CD14-positive monocyte (primary cell): ENCODE results near the gene RASA2. TPM values are rescaled to one million over a fixed set of nuclear protein-coding genes. Genes with fewer than 3 reads are reported as not detected.

Experiments used
- DNase-seq, 3 donors: peaks; one replicate each; pipeline ENCODE4 v3.0.0-alpha.2; 2011 to 2022
- H2AFZ ChIP-seq: 2 replicates; pipeline ENCODE4 v1.6.0; 2012; ENCODE audit warnings: mild to moderate bottlenecking, low read depth, low read length, inconsistent platforms; ENCODE audit not compliant: insufficient read depth, poor library complexity, severe bottlenecking
- H3K27ac ChIP-seq, 2 donors: 1 replicate in 1 of 2; 2 replicates in 1 of 2; pipeline ENCODE4 v1.5.1; 2012 to 2013; ENCODE audit warnings: low read length in 2 of 2, control low read depth in 1 of 2, inconsistent platforms in 1 of 2, low read depth in 1 of 2, mild to moderate bottlenecking in 1 of 2
- H3K27me3 ChIP-seq, 2 donors: one replicate each; pipeline versions ENCODE4 v1.6.0 to v1.6.1; 2011 to 2013; ENCODE audit warnings: low read length in 2 of 2; ENCODE audit not compliant: control insufficient read depth in 2 of 2, insufficient read depth in 2 of 2
- H3K36me3 ChIP-seq, 2 donors: replicated peaks in 1 of 2; 1 replicate in 1 of 2; 2 replicates in 1 of 2; pipeline versions ENCODE4 v1.5.1 to v1.6.1; 2012 to 2013; ENCODE audit warnings: low read length in 2 of 2, control low read depth in 1 of 2, inconsistent platforms in 1 of 2, mild to moderate bottlenecking in 1 of 2; ENCODE audit not compliant: insufficient read depth in 2 of 2, control insufficient read depth in 1 of 2
- H3K4me1 ChIP-seq, 2 donors: 1 replicate in 1 of 2; 2 replicates in 1 of 2; pipeline versions ENCODE4 v1.5.1 to v1.6.1; 2012 to 2013; ENCODE audit warnings: low read length in 2 of 2, control low read depth in 1 of 2, inconsistent platforms in 1 of 2, mild to moderate bottlenecking in 1 of 2, moderate library complexity in 1 of 2; ENCODE audit not compliant: insufficient read depth in 2 of 2, control insufficient read depth in 1 of 2
- H3K4me2 ChIP-seq: replicated peaks from 2 replicates; pipeline ENCODE3; 2012; ENCODE audit warnings: low read length, moderate library complexity, mild to moderate bottlenecking; ENCODE audit not compliant: poor library complexity, severe bottlenecking; ENCODE audit errors: extremely low read depth
- H3K4me3 ChIP-seq, 3 experiments: fragments of 200-600 bp in 1 of 3; sonication (generic) in 1 of 3; replicated peaks in 1 of 3; 1 replicate in 2 of 3; 2 replicates in 1 of 3; pipeline ENCODE4 v1.5.1; 2011 to 2013; ENCODE audit warnings: low read length in 3 of 3, mild to moderate bottlenecking in 3 of 3, control low read depth in 2 of 3, low read depth in 2 of 3, inconsistent platforms in 1 of 3, moderate library complexity in 1 of 3
- H3K79me2 ChIP-seq: 2 replicates; pipeline ENCODE4 v1.6.0; 2012; ENCODE audit warnings: mild to moderate bottlenecking, control low read depth, inconsistent platforms, low read length, moderate library complexity; ENCODE audit not compliant: insufficient read depth
- H3K9ac ChIP-seq: 2 replicates; pipeline ENCODE4 v1.6.0; 2017; ENCODE audit warnings: low read length, mild to moderate bottlenecking; ENCODE audit not compliant: insufficient read depth, poor library complexity, severe bottlenecking
- H3K9me3 ChIP-seq, 2 donors: replicated peaks in 1 of 2; 1 replicate in 1 of 2; 2 replicates in 1 of 2; pipeline versions ENCODE4 v1.5.1 to v1.6.1; 2012 to 2013; ENCODE audit warnings: low read length in 2 of 2, control low read depth in 1 of 2; ENCODE audit not compliant: control insufficient read depth in 1 of 2, insufficient read depth in 1 of 2
- H4K20me1 ChIP-seq: 2 replicates; pipeline ENCODE4 v1.6.0; 2012; ENCODE audit warnings: mild to moderate bottlenecking, low read length, control low read depth, moderate library complexity; ENCODE audit not compliant: insufficient read depth
- H3K27ac Mint-ChIP-seq, 7 donors: one replicate each; pipeline ENCODE4 v1.8.0; 2020; ENCODE audit warnings: mild to moderate bottlenecking in 7 of 7, mixed read lengths in 7 of 7, moderate library complexity in 6 of 7, inconsistent platforms in 2 of 7
- H3K27me3 Mint-ChIP-seq, 3 donors: one replicate each; pipeline ENCODE4 v1.8.0; 2021 to 2022; ENCODE audit warnings: low read depth in 3 of 3, mild to moderate bottlenecking in 3 of 3, mixed read lengths in 3 of 3, moderate library complexity in 3 of 3, inconsistent platforms in 1 of 3
- H3K36me3 Mint-ChIP-seq, 2 donors: one replicate each; pipeline ENCODE4 v1.8.0; 2020; ENCODE audit warnings: mixed read lengths in 2 of 2, inconsistent platforms in 1 of 2, mild to moderate bottlenecking in 1 of 2
- H3K4me1 Mint-ChIP-seq: one replicate; pipeline ENCODE4 v1.8.0; 2020; ENCODE audit warnings: mild to moderate bottlenecking, mixed read lengths
- H3K4me3 Mint-ChIP-seq, 2 donors: one replicate each; pipeline ENCODE4 v1.8.0; 2020; ENCODE audit warnings: mild to moderate bottlenecking in 2 of 2, mixed read lengths in 2 of 2, moderate library complexity in 1 of 2
- H3K9me3 Mint-ChIP-seq, 7 donors: one replicate each; pipeline ENCODE4 v1.8.0; 2020 to 2022; ENCODE audit warnings: mixed read lengths in 7 of 7, mild to moderate bottlenecking in 6 of 7, moderate library complexity in 6 of 7, inconsistent platforms in 2 of 7
- CTCF ChIP-seq: fragments of 200-600 bp; IDR thresholded peaks from one replicate; pipeline ENCODE4 v1.8.0; 2022; ENCODE audit warnings: antibody characterized with exemption, mild to moderate bottlenecking
- WGBS: methylation state at CpG from one replicate; pipeline ENCODE4 v1.1.5; 2013; ENCODE audit warnings: missing lambda C conversion rate; ENCODE audit not compliant: insufficient coverage; 5-methylcytosine and 5-hydroxymethylcytosine counted together
- intact Hi-C, 2 donors: fragments of 100-400 bp; cut with micrococcal nuclease; formaldehyde crosslinking; loops; one replicate each; pipeline versions ENCODE4 v1.15.0 to v1.15.1; 2023
- polyA plus RNA-seq, 3 donors: library from polyadenylated mRNA; depleted of rRNA in 1 of 3; unstranded in 2 of 3; stranded (reverse) in 1 of 3; fragments of 300-500 nt in 2 of 3; fragments of >200 nt in 1 of 3; fragmentation: Illumina TruSeq in 2 of 3; gene quantifications; 1 replicate in 2 of 3; 2 replicates in 1 of 3; pipeline ENCODE4 v1.2.3, GENCODE V29; 2012 to 2021

RASA2 gene
- polyA plus RNA-seq, 3 donors: 7.0 to 13.5 (median 8.8) TPM

DNA sequence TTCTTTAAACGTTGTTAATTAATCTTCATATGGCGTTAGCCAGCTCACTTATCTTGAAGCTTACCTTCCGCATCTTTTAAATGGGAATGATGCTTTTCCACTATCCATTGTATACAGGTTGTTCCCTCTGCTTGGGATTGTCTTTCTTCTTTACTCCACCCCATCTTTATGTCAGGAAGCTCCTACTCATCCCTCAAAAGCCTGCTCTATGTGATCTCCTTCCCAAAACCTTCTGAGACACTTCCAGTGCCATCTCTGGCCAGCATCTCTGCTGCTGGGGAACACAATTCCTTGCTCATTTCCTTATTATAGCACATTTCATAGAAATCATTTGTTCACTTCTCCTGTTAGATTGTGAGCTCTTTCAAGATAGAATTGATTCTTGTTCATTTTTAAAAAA is 4.3 kb downstream of the RASA2 start:
- Histone ChIP-seq H3K4me3 (no peak overlapping the region), H3K9me3 (no peaks in the 10 kb centered on the region), H3K9ac (no peak overlapping the region), H3K79me2 (peaks cover 91% of the 10 kb centered on the region), H3K27me3 (no peaks in the 10 kb centered on the region), H3K27ac (no peak overlapping the region), H2AFZ (no peak overlapping the region), H3K4me1 (peaks cover 23 to 28% of the 10 kb centered on the region in 2 donors), H3K4me2 (no peak overlapping the region), H3K36me3 (no peaks in the 10 kb centered on the region), H4K20me1 (peaks cover 61% of the 10 kb centered on the region)
- Mint-ChIP-seq H3K36me3 (peaks cover 17 to 23% of the 10 kb centered on the region in 2 donors), H3K9me3 (no peaks in the 10 kb centered on the region), H3K4me1 (peaks cover 46% of the 10 kb centered on the region), H3K27ac (peak overlapping the region in 1 of 7 donors; percentile 3), H3K27me3 (no peaks in the 10 kb centered on the region), H3K4me3 (no peak overlapping the region)
- no peak for DNase-seq
- intact Hi-C loops: no loop called here
- WGBS: no CpG with 5 or more reads among the region's 3 CpGs
- TF ChIP-seq CTCF: no peak

DNA sequence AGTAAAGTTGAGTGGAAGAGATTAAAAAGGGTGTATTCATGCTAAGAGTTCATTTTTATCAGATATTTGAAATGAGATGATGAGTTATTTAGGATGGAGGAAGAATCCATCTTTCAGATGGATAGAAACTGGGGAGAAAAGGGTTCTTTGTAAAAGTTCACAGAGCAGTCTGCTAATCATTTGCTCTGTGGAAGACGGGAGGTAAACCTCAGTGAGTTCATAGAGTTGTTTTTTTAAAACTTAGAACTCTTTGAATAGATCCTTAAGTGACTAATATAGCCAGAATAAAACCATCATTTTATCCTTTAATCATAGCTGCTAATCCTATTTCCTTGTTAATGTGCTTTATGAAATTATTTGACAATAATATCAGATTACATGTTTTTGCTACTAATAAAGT is 5.1 kb downstream of the RASA2 start:
- peaks cover 61% of the 10 kb centered on the region for H4K20me1 ChIP-seq
- peaks cover 17 to 26% of the 10 kb centered on the region in 2 donors for H3K36me3 Mint-ChIP-seq
- no peak overlapping the region for H3K4me2 ChIP-seq
- no peak overlapping the region for H3K27ac ChIP-seq
- no peak overlapping the region for H3K4me3 Mint-ChIP-seq
- no peaks in the 10 kb centered on the region for H3K27me3 ChIP-seq
- no peak for TF ChIP-seq CTCF
- no peaks in the 10 kb centered on the region for H3K9me3 ChIP-seq
- H3K9ac ChIP-seq: no peak overlapping the region
- peaks cover 0 to 3% (median 0%) of the 10 kb centered on the region in 7 donors for H3K9me3 Mint-ChIP-seq
- H3K36me3 ChIP-seq: no peaks in the 10 kb centered on the region
- H3K27me3 Mint-ChIP-seq: no peaks in the 10 kb centered on the region
- peaks cover 40% of the 10 kb centered on the region for H3K4me1 Mint-ChIP-seq
- H3K4me3 ChIP-seq: no peak overlapping the region
- no peak for DNase-seq
- no CpG with 5 or more reads among the region's 1 CpG for WGBS
- peaks cover 91% of the 10 kb centered on the region for H3K79me2 ChIP-seq
- intact Hi-C loops: no loop called here
- peaks cover 17 to 22% of the 10 kb centered on the region in 2 donors for H3K4me1 ChIP-seq
- no peak overlapping the region for H2AFZ ChIP-seq
- H3K27ac Mint-ChIP-seq: no peak overlapping the region
